AG09309 (cell line): ENCODE results near the gene ZDHHC17.

Experiments used
- DNase-seq: peaks from one replicate; pipeline ENCODE4 v3.0.0-alpha.2; 2010; ENCODE audit warnings: low read depth
- H3K4me3 ChIP-seq: 2 replicates; pipeline ENCODE4 v1.5.1; 2011; ENCODE audit warnings: mild to moderate bottlenecking, low read depth, low read length, moderate library complexity; ENCODE audit not compliant: control insufficient read depth
- CTCF ChIP-seq: IDR thresholded peaks from 2 replicates; pipeline ENCODE4 v1.5.1; 2011; ENCODE audit warnings: mild to moderate bottlenecking, low read depth, low read length, inconsistent platforms; ENCODE audit not compliant: insufficient read depth, control insufficient read depth; ENCODE audit errors: missing control alignments

ZDHHC17 gene

GRCh38 chr12:76746516-76746915 is 17.4 kb upstream of the ZDHHC17 start:
- no peak overlapping the region for H3K4me3 ChIP-seq
- no peak for TF ChIP-seq CTCF
- no peak for DNase-seq

- TF ChIP-seq CTCF = no peak
- H3K4me3 ChIP-seq = no peak overlapping the region
Measured at GRCh38 chr12:76747245-76747644, 16.7 kb upstream of the ZDHHC17 start.

GRCh38 chr12:76755829-76756379 is 8.0 kb upstream of the ZDHHC17 start:
- no peak for TF ChIP-seq CTCF
- DNase-seq = no peak
- H3K4me3 ChIP-seq = no peak overlapping the region

More at GRCh38 chr12:76747245-76747644, 16.7 kb upstream of the ZDHHC17 start:
- no peak for DNase-seq

- TF ChIP-seq CTCF = no peak
- DNase-seq = no peak
- H3K4me3 ChIP-seq = no peak overlapping the region
Measured at GRCh38 chr12:76757694-76758093, 6.2 kb upstream of the ZDHHC17 start.

GRCh38 chr12:76762601-76762980 is 1.3 kb upstream of the ZDHHC17 start:
- H3K4me3 ChIP-seq = peak overlapping the region; percentile 76
- no peak for DNase-seq
- no peak for TF ChIP-seq CTCF

GRCh38 chr12:76764856-76765255 is 941 bp downstream of the ZDHHC17 start:
- peak overlapping the region; percentile 69 for H3K4me3 ChIP-seq
- TF ChIP-seq CTCF = no peak
- no peak for DNase-seq

- no peak overlapping the region; the same call in 1 of the 2 replicates for H3K4me3 ChIP-seq
- no peak for TF ChIP-seq CTCF
Measured at GRCh38 chr12:76765598-76765997, 1.7 kb downstream of the ZDHHC17 start.

More at GRCh38 chr12:76765598-76765997, 1.7 kb downstream of the ZDHHC17 start:
- DNase-seq = no peak
